ENCODE data around the gene MYOG.

DNA sequence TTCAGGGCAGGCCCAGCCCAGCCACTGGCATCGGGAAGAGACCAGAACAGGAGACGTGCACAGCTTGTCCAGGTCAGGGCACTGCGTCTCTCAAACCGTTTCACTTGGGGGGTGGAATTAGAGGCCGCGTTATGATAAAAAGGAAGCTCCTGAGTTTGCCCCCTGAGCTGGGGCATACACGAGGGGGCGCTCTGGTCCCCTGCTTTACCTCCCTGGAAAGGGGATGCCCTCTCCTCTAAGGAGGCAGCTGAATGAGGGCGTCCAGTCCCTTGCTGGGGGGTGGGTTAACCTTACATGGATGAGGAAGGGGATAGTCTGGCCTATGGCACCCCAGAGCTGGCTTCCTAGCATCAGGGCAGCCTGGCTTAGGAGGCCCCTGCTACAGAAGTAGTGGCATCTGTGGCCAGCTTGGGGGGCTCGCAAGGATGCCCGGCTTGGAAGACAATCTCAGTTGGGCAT lies 2.3 kb downstream of the MYOG start:
- TF ChIP-seq, protein P1, sequence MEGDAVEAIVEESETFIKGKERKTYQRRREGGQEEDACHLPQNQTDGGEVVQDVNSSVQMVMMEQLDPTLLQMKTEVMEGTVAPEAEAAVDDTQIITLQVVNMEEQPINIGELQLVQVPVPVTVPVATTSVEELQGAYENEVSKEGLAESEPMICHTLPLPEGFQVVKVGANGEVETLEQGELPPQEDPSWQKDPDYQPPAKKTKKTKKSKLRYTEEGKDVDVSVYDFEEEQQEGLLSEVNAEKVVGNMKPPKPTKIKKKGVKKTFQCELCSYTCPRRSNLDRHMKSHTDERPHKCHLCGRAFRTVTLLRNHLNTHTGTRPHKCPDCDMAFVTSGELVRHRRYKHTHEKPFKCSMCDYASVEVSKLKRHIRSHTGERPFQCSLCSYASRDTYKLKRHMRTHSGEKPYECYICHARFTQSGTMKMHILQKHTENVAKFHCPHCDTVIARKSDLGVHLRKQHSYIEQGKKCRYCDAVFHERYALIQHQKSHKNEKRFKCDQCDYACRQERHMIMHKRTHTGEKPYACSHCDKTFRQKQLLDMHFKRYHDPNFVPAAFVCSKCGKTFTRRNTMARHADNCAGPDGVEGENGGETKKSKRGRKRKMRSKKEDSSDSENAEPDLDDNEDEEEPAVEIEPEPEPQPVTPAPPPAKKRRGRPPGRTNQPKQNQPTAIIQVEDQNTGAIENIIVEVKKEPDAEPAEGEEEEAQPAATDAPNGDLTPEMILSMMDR (conservative IDR thresholded peaks at IDR 0.05; ENCODE audit: low read length) = no peak
- no peak for TF ChIP-seq EZH2phosphoT487 (IDR thresholded peaks at IDR 0.05; ENCODE audit: borderline replicate concordance)
